ENCODE data around the gene SGTB.

DNA sequence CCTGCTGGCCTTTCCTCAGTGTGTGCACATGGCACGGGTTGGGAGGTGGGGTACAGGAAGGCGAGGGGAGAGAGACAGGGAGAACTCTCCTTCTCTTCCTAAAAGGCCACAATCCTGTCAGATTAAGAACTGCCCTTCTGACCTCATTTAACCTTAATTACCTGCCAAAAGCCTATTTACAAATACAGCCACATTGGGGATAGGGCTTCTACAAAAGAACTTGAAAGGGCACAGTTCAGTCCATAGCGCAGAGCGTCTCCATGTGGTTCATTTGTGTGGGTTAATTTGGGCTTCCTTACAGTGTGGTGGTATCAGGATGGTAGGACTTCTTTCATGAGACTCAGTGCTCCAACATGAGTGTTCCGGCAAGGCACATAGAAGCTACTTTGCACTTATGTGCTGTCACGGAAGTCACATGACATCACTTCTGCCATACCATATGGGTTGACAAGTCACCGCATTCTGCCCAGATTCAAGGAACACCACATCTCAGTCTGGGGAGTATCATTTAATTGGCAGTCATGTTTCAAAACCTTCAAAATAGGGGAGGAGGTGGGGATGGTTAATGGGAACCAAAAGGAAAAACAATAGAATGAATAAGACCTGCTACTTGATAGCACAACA, 46.9 kb upstream of the SGTB start:
- TF ChIP-seq CTCF (IDR thresholded peaks at IDR 0.05) (no peak), POLR2A (IDR thresholded peaks at IDR 0.05) (no peak)
